IPS-18c (cell line): ENCODE data around the gene QPCTL.
"Not testable (repeated sequence)": the region's sequence is repeated elsewhere in the genome, so short reads cannot be mapped to it uniquely, and the experiment has no call there.

Source experiments
- H3K4me3 ChIP-seq: 2 replicates; pipeline ENCODE4 v1.7.0; 2013; ENCODE audit warnings: low read depth, mild to moderate bottlenecking, low read length, moderate library complexity; ENCODE audit not compliant: insufficient read depth
- H3K9me3 ChIP-seq: one replicate; pipeline ENCODE4 v1.6.1; 2013; ENCODE audit warnings: mild to moderate bottlenecking, low read length, moderate library complexity; ENCODE audit not compliant: control insufficient read depth, insufficient read depth

Gene QPCTL

DNA sequence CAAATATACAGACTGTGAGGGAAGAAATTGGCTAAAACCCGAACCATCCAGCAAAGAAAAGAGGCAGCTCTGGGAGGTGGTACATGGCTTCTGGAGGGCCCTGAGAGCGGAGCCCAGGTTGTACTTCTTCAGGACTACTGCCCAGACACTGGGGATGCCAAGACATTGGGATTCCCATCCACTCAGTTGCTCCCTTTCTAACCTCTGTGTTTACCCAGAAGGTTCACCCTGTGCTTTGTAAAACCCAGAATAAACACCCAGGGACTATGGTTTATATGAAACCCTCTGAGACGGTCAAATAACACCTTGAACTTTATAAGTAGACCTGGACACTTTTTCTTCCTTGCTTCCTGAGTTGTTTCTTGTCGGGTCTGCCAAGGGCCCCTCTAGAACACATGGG is 50.5 kb downstream of the QPCTL start:
- Histone ChIP-seq H3K9me3 (no peaks in the 10 kb centered on the region), H3K4me3 (no peak overlapping the region)

DNA sequence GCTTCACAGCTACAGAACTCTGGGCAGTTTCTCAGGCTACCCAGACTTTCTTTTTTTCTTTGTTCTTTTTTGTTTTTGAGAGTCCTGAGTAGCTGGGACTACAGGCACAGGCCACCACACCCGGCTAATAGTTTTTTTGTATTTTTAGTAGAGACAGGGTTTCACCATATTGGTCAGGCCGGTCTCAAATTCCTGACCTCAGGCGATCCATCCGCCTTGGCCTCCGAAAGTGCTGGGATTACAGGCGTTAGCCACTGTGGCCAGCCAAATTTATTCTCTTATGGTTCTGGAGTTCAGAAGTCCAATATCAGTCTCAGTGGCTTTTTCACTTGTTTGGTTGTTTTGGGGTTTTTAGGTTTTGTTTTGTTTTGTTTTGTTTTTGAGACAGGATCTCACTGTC is 53.1 kb downstream of the QPCTL start:
- Histone ChIP-seq H3K9me3 (no peaks in the 10 kb centered on the region), H3K4me3 (no peak overlapping the region)

DNA sequence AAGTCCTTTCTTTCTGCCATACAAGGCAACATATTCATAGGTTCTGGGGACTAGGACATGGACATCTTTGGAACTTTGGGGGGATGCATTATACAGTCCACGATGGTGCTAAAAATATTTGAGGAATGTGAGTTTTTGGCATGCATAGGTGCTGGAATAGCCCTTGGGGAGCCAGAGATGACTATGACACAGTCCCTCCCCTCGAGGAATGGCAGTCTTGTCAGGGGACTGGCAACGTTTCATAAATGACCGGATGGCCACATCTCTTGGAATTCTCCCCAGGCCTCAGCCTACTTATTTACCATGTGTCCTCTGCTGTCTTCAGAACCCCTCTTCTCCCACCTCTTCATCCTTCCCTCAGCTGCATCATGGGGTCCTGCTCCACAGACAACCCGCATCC is 54.4 kb downstream of the QPCTL start:
- no peaks in the 10 kb centered on the region for H3K9me3 ChIP-seq
- no peak overlapping the region for H3K4me3 ChIP-seq

DNA sequence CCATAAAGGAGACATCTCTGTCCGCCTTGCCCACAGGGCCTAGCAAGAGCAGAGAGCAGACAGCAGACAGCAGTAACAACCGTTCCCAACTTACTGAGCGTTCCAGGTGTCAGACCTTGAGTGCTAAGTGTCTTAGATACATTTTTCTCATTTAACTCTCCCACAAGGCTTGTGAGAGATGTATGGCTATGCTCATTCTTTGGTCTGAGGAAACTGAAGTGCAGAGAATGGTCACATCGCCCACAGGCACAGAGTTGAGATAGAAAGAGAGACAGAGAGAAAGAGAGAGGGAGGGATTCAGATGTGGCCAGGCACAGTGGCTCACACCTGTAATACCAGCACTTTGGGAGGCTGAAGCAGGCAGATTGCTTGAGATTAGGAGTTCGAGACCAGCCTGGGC is 55.0 kb downstream of the QPCTL start:
- no peak overlapping the region for H3K4me3 ChIP-seq
- H3K9me3 ChIP-seq: no peaks in the 10 kb centered on the region

GRCh38 chr19:45751483-45751882 is 59.0 kb downstream of the QPCTL start:
- not testable (repeated sequence) for H3K9me3 ChIP-seq, H3K4me3 ChIP-seq

DNA sequence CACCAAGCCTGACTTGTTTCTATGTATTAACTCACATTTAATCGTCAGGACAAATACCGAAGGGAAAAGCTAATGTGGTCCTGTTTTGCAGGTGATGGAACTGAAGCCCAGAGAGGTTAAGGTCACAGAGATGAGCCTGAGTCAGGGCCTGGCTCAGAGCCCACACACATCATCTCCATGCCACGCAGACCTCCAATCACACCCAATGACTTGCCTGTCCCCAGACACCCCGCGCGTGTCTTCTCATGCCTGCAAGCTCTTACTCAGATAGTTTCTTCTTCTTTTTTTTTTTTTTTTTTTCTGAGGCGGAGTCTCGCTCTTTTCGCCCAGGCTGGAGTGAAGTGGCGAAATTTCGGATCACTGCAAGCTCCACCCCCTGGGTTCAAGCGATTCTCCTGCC is 60.2 kb downstream of the QPCTL start:
- no peak overlapping the region for H3K4me3 ChIP-seq
- no peaks in the 10 kb centered on the region for H3K9me3 ChIP-seq

DNA sequence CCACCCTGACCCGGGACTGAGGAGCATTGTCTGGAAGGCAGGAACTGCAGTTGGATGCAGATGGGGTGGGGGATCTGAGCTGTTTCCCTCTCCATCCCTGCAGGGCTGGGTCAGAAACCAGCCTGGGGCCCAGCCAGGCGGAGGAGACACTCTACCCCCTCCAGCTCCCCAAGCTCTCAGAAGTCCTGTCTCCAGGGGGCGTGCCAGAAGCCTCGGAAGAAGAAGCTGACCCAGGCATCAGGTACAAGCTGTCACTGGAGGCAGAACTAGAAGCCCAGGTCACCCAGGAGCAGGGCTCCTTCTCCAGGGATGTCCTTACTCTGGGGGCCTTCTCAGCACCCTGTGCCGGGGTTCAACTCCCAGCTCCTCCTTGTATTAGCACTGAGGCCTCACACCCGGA is 61.1 kb downstream of the QPCTL start:
- Histone ChIP-seq H3K9me3 (no peaks in the 10 kb centered on the region), H3K4me3 (no peak overlapping the region)
